Esophagus muscularis mucosa (tissue), 4 donors: ENCODE data around the gene CCNI. TPM values are rescaled to one million over a fixed set of nuclear protein-coding genes. Genes with fewer than 3 reads are reported as not detected.
"Not testable (repeated sequence)": the region's sequence is repeated elsewhere in the genome, so short reads cannot be mapped to it uniquely, and the experiment has no call there.

Experiments used
- DNase-seq: peaks from one replicate; pipeline ENCODE4 v3.0.0-alpha.2; 2017; ENCODE audit errors: extremely low spot score
- H3K27ac ChIP-seq, 4 donors: fragments of 200-600 bp; sonication (generic); replicated peaks in 1 of 4; 1 replicate in 3 of 4; 2 replicates in 1 of 4; pipeline ENCODE4 v1.5.1; 2016 to 2019; ENCODE audit warnings: mild to moderate bottlenecking in 1 of 4
- H3K27me3 ChIP-seq, 4 donors: fragments of 200-600 bp; sonication (generic); one replicate each; pipeline versions ENCODE4 v1.5.1 to v1.6.0; 2016 to 2019
- H3K36me3 ChIP-seq, 4 donors: fragments of 200-600 bp; sonication (generic); one replicate each; pipeline ENCODE4 v1.5.1; 2016 to 2019
- H3K4me1 ChIP-seq, 4 donors: fragments of 200-600 bp; sonication (generic); one replicate each; pipeline ENCODE4 v1.5.1; 2016 to 2019
- H3K4me3 ChIP-seq, 4 donors: fragments of 200-600 bp; sonication (generic); 1 replicate in 2 of 4; 2 replicates in 2 of 4; pipeline ENCODE4 v1.5.1; 2016 to 2019; ENCODE audit warnings: mild to moderate bottlenecking in 4 of 4, moderate library complexity in 1 of 4
- H3K9me3 ChIP-seq, 4 donors: fragments of 200-600 bp; sonication (generic); 1 replicate in 3 of 4; 2 replicates in 1 of 4; pipeline ENCODE4 v1.5.1; 2016 to 2019
- EP300 ChIP-seq: sonication (generic); formaldehyde crosslinking; IDR thresholded peaks from one replicate; pipeline ENCODE4 v1.6.1; 2017; ENCODE audit warnings: antibody characterized with exemption
- POLR2A ChIP-seq: fragments of 450-650 bp; IDR thresholded peaks from one replicate; pipeline ENCODE4 v1.6.1; 2017; ENCODE audit warnings: antibody characterized with exemption, moderate library complexity, mild to moderate bottlenecking, low read depth
- POLR2AphosphoS5 ChIP-seq, 2 donors: sonication (generic); formaldehyde crosslinking; IDR thresholded peaks; one replicate each; pipeline ENCODE4 v1.6.1; 2017; ENCODE audit warnings: antibody characterized with exemption in 2 of 2
- WGBS: methylation state at CpG from one replicate; pipeline ENCODE4 v1.1.5; 2018; 5-methylcytosine and 5-hydroxymethylcytosine counted together
- intact Hi-C: fragments of 100-400 bp; cut with DNase I; formaldehyde crosslinking; loops from one replicate; pipeline ENCODE4 v1.15.1; 2023
- total RNA-seq, 4 donors: library from RNA; depleted of rRNA; stranded (reverse); fragments of >200 nt; gene quantifications; one replicate each; pipeline versions ENCODE4 v1.1.0 to v1.2.1, GENCODE V29; 2016
- TF ChIP-seq, protein P1 (sequence below), 3 experiments: fragments of 200-600 bp in 2 of 3; fragments of 450-650 bp in 1 of 3; sonication (generic) in 2 of 3; IDR thresholded peaks; one replicate each; pipeline ENCODE4 v1.5.1; 2017 to 2019; ENCODE audit warnings: antibody characterized with exemption in 3 of 3, mild to moderate bottlenecking in 2 of 3, moderate library complexity in 1 of 3

CCNI gene
- total RNA-seq, 4 donors from 2014 or later, result 342 to 444 (median 375) TPM

DNA sequence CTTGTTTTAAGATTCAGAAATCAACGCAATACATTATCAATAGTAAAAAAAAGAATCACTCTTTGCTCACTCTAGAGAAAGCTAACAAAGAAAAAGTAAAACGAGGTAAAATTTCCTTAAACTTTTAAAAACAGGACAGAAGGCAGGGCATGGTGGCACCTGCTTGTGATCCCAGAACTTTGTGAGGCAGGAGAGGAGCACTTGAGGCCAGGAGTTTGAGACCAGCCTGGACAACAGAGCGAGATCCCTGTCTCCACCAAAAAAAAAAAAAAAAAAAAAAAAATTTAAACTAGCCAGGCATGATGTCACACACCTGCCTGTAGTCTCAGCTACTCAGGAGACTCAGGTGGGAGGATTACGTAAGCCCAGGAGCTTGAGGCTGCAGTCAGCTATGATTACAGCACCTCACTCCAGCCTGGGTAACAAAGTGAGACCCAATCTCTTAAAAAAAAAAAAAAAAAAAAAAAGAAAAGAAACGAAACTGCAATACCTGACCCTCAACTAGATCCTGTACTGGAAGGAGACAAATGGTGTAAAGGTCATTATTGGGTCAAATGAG, 3.5 kb downstream of the CCNI start:
- peaks cover 30 to 79% (median 76%) of the 10 kb centered on the region in 4 donors for H3K4me1 ChIP-seq
- 69% methylated on average over 5 of the region's 5 CpGs for WGBS
- H3K36me3 ChIP-seq, result no peaks in the 10 kb centered on the region
- no peak for DNase-seq
- no peak for TF ChIP-seq EP300
- TF ChIP-seq, protein P1, sequence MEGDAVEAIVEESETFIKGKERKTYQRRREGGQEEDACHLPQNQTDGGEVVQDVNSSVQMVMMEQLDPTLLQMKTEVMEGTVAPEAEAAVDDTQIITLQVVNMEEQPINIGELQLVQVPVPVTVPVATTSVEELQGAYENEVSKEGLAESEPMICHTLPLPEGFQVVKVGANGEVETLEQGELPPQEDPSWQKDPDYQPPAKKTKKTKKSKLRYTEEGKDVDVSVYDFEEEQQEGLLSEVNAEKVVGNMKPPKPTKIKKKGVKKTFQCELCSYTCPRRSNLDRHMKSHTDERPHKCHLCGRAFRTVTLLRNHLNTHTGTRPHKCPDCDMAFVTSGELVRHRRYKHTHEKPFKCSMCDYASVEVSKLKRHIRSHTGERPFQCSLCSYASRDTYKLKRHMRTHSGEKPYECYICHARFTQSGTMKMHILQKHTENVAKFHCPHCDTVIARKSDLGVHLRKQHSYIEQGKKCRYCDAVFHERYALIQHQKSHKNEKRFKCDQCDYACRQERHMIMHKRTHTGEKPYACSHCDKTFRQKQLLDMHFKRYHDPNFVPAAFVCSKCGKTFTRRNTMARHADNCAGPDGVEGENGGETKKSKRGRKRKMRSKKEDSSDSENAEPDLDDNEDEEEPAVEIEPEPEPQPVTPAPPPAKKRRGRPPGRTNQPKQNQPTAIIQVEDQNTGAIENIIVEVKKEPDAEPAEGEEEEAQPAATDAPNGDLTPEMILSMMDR (IDR thresholded peaks at IDR 0.05), result no peak
- TF ChIP-seq POLR2AphosphoS5 (IDR thresholded peaks at IDR 0.05), result no peak
- no peak for TF ChIP-seq POLR2A
- peak overlapping the region in 2 of 4 donors; percentile 95 to 99 for H3K4me3 ChIP-seq
- H3K27ac ChIP-seq, result peak overlapping the region in 3 of 4 donors; percentile 34 to 100 (median 100)
- H3K9me3 ChIP-seq, result no peaks in the 10 kb centered on the region
- H3K27me3 ChIP-seq, result no peaks in the 10 kb centered on the region
- intact Hi-C loops, result no loop called here

DNA sequence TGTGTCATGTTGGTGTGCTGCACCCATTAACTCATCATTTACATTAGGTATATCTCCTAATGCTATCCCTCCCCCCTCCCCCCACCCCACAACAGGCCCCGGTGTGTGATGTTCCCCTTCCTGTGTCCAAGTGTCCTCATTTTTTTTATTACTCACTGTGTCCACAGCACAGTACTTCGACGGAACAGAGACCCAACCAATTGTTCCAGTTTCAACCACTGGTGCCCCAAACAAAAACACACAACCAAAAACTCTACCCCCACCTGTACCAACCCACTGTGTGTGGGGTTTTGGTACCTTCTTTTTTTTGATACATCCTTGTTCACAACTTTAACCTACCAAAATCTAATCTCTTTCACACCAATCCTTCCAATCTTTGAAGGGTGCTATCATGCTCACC, 6.3 kb downstream of the CCNI start:
- Histone ChIP-seq H3K36me3 (peaks cover 5 to 18% (median 16%) of the 10 kb centered on the region in 4 donors), H3K27ac (peak overlapping the region; percentile 10 to 61 (median 38)), H3K4me1 (peaks cover 23 to 85% (median 75%) of the 10 kb centered on the region in 4 donors)
- H3K4me3 ChIP-seq, intact Hi-C loops, H3K9me3 ChIP-seq, DNase-seq, H3K27me3 ChIP-seq: not testable (repeated sequence)
- WGBS, result 60% methylated on average over 3 of the region's 3 CpGs

DNA sequence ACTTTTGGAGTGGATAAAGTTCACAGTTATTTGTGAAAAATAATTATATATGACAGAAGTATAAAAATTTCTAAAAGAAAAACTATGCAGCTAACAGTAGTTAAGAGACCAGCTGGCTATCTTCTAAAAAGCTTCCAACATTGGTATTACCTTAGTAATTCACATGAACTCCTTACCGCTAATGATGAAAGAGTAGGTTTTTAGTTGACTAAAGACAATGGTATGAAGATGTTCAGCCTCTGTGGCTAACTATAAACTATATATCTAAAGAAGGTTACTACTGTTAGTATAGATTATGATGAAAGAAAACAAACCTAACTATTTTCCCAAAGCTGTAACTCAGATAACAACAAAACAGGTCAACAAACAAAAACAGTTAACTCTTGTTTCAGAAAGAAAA, 10.4 kb downstream of the CCNI start:
- peaks cover 0 to 51% (median 41%) of the 10 kb centered on the region in 4 donors for H3K4me1 ChIP-seq
- H3K27me3 ChIP-seq, result no peaks in the 10 kb centered on the region
- no peak for DNase-seq
- intact Hi-C loops, result no loop called here
- no peak overlapping the region for H3K27ac ChIP-seq
- 92% methylated on average over 1 of the region's 1 CpG for WGBS
- no peak overlapping the region for H3K4me3 ChIP-seq
- no peaks in the 10 kb centered on the region for H3K9me3 ChIP-seq
- TF ChIP-seq EP300 (no peak), POLR2A (no peak), POLR2AphosphoS5 (IDR thresholded peaks at IDR 0.05) (no peak)
- TF ChIP-seq, protein P1 (IDR thresholded peaks at IDR 0.05), result no peak
- H3K36me3 ChIP-seq, result peaks cover 17 to 58% (median 45%) of the 10 kb centered on the region in 4 donors

DNA sequence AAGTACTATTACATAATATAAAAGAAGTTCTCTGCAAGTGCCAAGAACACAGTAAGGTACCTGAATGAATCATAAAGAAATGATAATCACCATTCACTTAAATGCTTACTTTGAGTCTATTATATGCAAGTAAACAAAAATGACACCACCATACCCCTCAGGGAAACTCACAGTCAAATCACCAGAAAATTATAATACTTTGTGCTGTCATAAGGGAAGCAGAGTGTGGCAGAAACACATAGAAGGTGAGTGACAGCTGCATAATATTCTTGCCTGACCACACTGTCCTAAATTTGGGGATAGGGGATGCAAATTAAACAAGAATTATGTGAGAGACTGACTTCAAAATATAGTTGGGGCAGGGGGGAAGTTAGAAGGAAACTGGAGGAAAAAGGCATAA, 12.9 kb downstream of the CCNI start:
- Histone ChIP-seq H3K4me3 (no peak overlapping the region), H3K36me3 (peaks cover 17 to 67% (median 53%) of the 10 kb centered on the region in 4 donors), H3K27me3 (no peaks in the 10 kb centered on the region), H3K9me3 (no peaks in the 10 kb centered on the region), H3K27ac (no peak overlapping the region), H3K4me1 (peaks cover 0 to 39% (median 27%) of the 10 kb centered on the region in 4 donors)
- TF ChIP-seq EP300 (no peak), POLR2A (no peak)
- TF ChIP-seq, protein P1 (IDR thresholded peaks at IDR 0.05), result no peak
- intact Hi-C loops, result no loop called here
- no peak for DNase-seq

DNA sequence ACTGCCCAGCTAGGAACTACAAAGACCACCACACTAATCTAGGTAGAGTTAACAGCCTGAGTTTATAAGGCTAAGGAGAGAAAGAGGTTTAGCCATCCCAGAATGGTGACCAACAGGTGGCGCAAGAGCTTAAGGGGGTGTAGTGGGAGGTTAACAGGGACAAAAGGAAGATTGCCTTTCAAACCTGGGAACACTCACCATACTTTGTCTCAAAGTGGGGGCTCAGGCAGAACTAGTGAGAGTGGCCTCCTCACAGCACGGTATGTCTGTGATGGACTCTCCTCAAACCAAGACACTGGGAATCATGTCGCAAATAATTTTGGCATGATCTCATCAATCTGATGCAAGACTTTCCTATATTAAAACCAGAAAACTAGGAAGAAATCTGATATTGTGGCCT, 23.4 kb downstream of the CCNI start:
- Histone ChIP-seq H3K36me3 (peaks cover 29 to 89% (median 74%) of the 10 kb centered on the region in 4 donors), H3K4me3 (no peak overlapping the region), H3K27me3 (no peaks in the 10 kb centered on the region), H3K4me1 (peaks cover 0 to 14% (median 12%) of the 10 kb centered on the region in 4 donors), H3K27ac (no peak overlapping the region), H3K9me3 (no peaks in the 10 kb centered on the region)
- intact Hi-C loops, result no loop called here
- 86% methylated on average over 3 of the region's 3 CpGs for WGBS
- TF ChIP-seq EP300, result no peak
- no peak for TF ChIP-seq POLR2A
- TF ChIP-seq, protein P1 (IDR thresholded peaks at IDR 0.05), result peak; percentile 26 to 48 (median 41)
- TF ChIP-seq POLR2AphosphoS5 (IDR thresholded peaks at IDR 0.05), result no peak
- DNase-seq, result no peak
